K562 (cell line): ENCODE data around the gene SH3TC1. TPM values are rescaled to one million over a fixed set of nuclear protein-coding genes. Genes with fewer than 3 reads are reported as not detected.
A peak's percentile ranks its signal among the peaks of the same experiment; 100 is the strongest.

ENCODE experiments used
- ARID4B ChIP-seq: sonication (generic); formaldehyde crosslinking; IDR thresholded peaks from 2 replicates; pipeline ENCODE4 v1.8.0; 2022; ENCODE audit warnings: mild to moderate bottlenecking, missing genetic modification reagents
- BCOR ChIP-seq: fragments of 450-650 bp; IDR thresholded peaks from 2 replicates; pipeline ENCODE4 v1.6.1; 2016
- CREM ChIP-seq: IDR thresholded peaks from 2 replicates; pipeline ENCODE4 v1.6.1; 2014; ENCODE audit warnings: antibody characterized with exemption, low read depth
- GATAD2A ChIP-seq: fragments of 450-650 bp; IDR thresholded peaks from 2 replicates; pipeline ENCODE4 v1.6.1; 2017
- KDM1A ChIP-seq, 2 experiments: fragments of 450-650 bp; IDR thresholded peaks; 2 replicates each; pipeline ENCODE4 v1.6.1; 2016; ENCODE audit warnings: mild to moderate bottlenecking in 2 of 2
- MYBL2 ChIP-seq, 2 experiments: fragments of 450-650 bp in 1 of 2; sonication (generic) in 1 of 2; formaldehyde crosslinking in 1 of 2; IDR thresholded peaks; 2 replicates each; pipeline versions ENCODE4 v1.6.1 to v1.8.1; 2017 to 2022; ENCODE audit warnings: borderline replicate concordance in 1 of 2, inconsistent platforms in 1 of 2, low read depth in 1 of 2, mild to moderate bottlenecking in 1 of 2, missing genetic modification reagents in 1 of 2, moderate library complexity in 1 of 2
- POU5F1 ChIP-seq: fragments of 150-350 bp; IDR thresholded peaks from 2 replicates; pipeline ENCODE4 v1.6.1; 2014; ENCODE audit warnings: borderline replicate concordance, low read length, low read depth, mild to moderate bottlenecking; ENCODE audit not compliant: partially characterized antibody
- SAFB ChIP-seq: fragments of 200-400 bp; formaldehyde crosslinking; IDR thresholded peaks from 2 replicates; pipeline ENCODE4 v1.6.1; 2017; ENCODE audit warnings: low read depth, low read length, borderline replicate concordance
- SP2 ChIP-seq: IDR thresholded peaks from 2 replicates; pipeline ENCODE4 v1.6.1; 2011; ENCODE audit warnings: mild to moderate bottlenecking, low read depth, low read length, moderate library complexity; ENCODE audit not compliant: poor library complexity, severe bottlenecking; ENCODE audit errors: extremely low read depth
- SPI1 ChIP-seq: IDR thresholded peaks from 2 replicates; pipeline ENCODE4 v1.6.1; 2011; ENCODE audit warnings: low read depth, low read length, control low read depth, borderline replicate concordance
- SRSF1 ChIP-seq: fragments of 200-400 bp; formaldehyde crosslinking; IDR thresholded peaks from 2 replicates; pipeline ENCODE4 v1.6.1; 2017; ENCODE audit warnings: mild to moderate bottlenecking, low read depth, low read length, moderate library complexity
- TARDBP ChIP-seq: fragments of 450-650 bp; IDR thresholded peaks from 2 replicates; pipeline ENCODE4 v1.6.1; 2016
- TFE3 ChIP-seq: fragments of 450-650 bp; formaldehyde crosslinking; IDR thresholded peaks from 2 replicates; pipeline ENCODE4 v1.4.0; 2020; ENCODE audit warnings: mild to moderate bottlenecking, mixed read lengths
- TRIM25 ChIP-seq: fragments of 450-650 bp; IDR thresholded peaks from 2 replicates; pipeline ENCODE4 v1.7.0; 2016; ENCODE audit warnings: borderline replicate concordance
- ZBTB12 ChIP-seq: fragments of 250-450 bp; sonication (Bioruptor Pico); IDR thresholded peaks from 2 replicates; pipeline ENCODE4 v1.4.0; 2020
- ZNF274 ChIP-seq: IDR thresholded peaks from 2 replicates; pipeline ENCODE4 v1.6.1; 2011; ENCODE audit warnings: low read depth, mild to moderate bottlenecking, low read length, moderate library complexity, borderline replicate concordance
- ZNF586 ChIP-seq: fragments of 450-650 bp; formaldehyde crosslinking; conservative IDR thresholded peaks from 2 replicates; pipeline ENCODE4 v1.4.0; 2020; ENCODE audit warnings: mild to moderate bottlenecking, moderate library complexity
- ZSCAN32 ChIP-seq: fragments of 450-650 bp; formaldehyde crosslinking; IDR thresholded peaks from 2 replicates; pipeline ENCODE4 v1.4.0; 2020; ENCODE audit warnings: mild to moderate bottlenecking, moderate library complexity
- polyA plus RNA-seq, 8 experiments: library from polyadenylated mRNA; depleted of rRNA in 4 of 8; stranded (reverse) in 5 of 8; unstranded in 3 of 8; fragments of >200 nt; fragmentation: Nextera tagmentation in 2 of 8; fragmentation: Illumina TruSeq in 1 of 8; extraction: Ambion mirVana in 2 of 8; extraction: Trizol in 1 of 8; gene quantifications; 2 replicates each; pipeline versions ENCODE4 v1.2.1 to v1.2.3, GENCODE V29; 2011 to 2014; ENCODE audit warnings: inconsistent platforms in 1 of 8, missing spikeins in 1 of 8
- total RNA-seq, 7 experiments: library from RNA; depleted of rRNA in 6 of 7; stranded (reverse); fragments of >200 nt in 6 of 7; fragmentation: Illumina TruSeq in 2 of 7; extraction: Trizol in 2 of 7; gene quantifications; 2 replicates each; pipeline versions ENCODE4 v1.2.1 to v1.2.3, GENCODE V29; 2011 to 2021; ENCODE audit warnings: low replicate concordance in 1 of 7

The SH3TC1 gene
- total and polyA plus RNA-seq, 9 of the 15 experiments (the other 6 are each of a cell fraction or from before 2014, with no cell fraction given), result 0.04 to 2.1 (median 0.48) TPM; not detected in 1

GRCh38 chr4:8252301-8253173 is 53.4 kb downstream of the SH3TC1 start (continued):
- no peak for TF ChIP-seq POU5F1
- peak; percentile 87 for TF ChIP-seq BCOR
- 0 out of 2 replicates have a peak, but pooled peaks have one; percentile 36 for TF ChIP-seq TRIM25
- TF ChIP-seq MYBL2 (IDR thresholded peaks at IDR 0.05; ENCODE audit: low read depth), result no peak
- TF ChIP-seq MYBL2 (CRISPR knock-in tag; IDR thresholded peaks at IDR 0.05; ENCODE audit: borderline replicate concordance), result no peak
- TF ChIP-seq ZSCAN32 (CRISPR knock-in tag), result no peak
- peak; percentile 84 for TF ChIP-seq ZBTB12 (CRISPR knock-in tag)
- TF ChIP-seq TFE3 (CRISPR knock-in tag), result no peak
- TF ChIP-seq SAFB, result no peak
- peak; percentile 72; the same call in 1 of the 2 replicates for TF ChIP-seq TARDBP
- TF ChIP-seq ZNF586, result no peak
- no peak for TF ChIP-seq GATAD2A
- TF ChIP-seq CREM, result peak; percentile 91
- no peak for TF ChIP-seq ZNF274
- TF ChIP-seq KDM1A (IDR thresholded peaks at IDR 0.05), result peak; percentile 94 to 95
- no peak for TF ChIP-seq SPI1
- no peak for TF ChIP-seq ARID4B (CRISPR knock-in tag)
- TF ChIP-seq SRSF1, result no peak
- TF ChIP-seq SP2, result no peak
